Karpas-422 (cell line): Measurements from ENCODE around the gene BBIP1. TPM values are rescaled to one million over a fixed set of nuclear protein-coding genes. Genes with fewer than 3 reads are reported as not detected.

Experiments used
- DNase-seq: peaks from one replicate; pipeline ENCODE4 v3.0.0-alpha.2; 2015
- H2AFZ ChIP-seq: fragments of 200-600 bp; sonication (generic); 2 replicates; pipeline ENCODE4 v1.6.1; 2014; ENCODE audit warnings: antibody characterized with exemption, low read length, mixed read lengths
- H3K27ac ChIP-seq: fragments of 200-600 bp; sonication (generic); 2 replicates; pipeline ENCODE4 v1.5.1; 2014; ENCODE audit warnings: mild to moderate bottlenecking, low read length, moderate library complexity
- H3K27me3 ChIP-seq: fragments of 200-600 bp; sonication (generic); 2 replicates; pipeline ENCODE4 v1.6.1; 2014; ENCODE audit warnings: low read length, mixed read lengths
- H3K36me3 ChIP-seq: fragments of 200-600 bp; sonication (generic); 2 replicates; pipeline ENCODE4 v1.6.1; 2014; ENCODE audit warnings: low read length, mixed read lengths; ENCODE audit not compliant: insufficient read depth
- H3K4me1 ChIP-seq: fragments of 200-600 bp; sonication (generic); 2 replicates; pipeline ENCODE4 v1.6.1; 2014; ENCODE audit warnings: mild to moderate bottlenecking, low read length, mixed read lengths
- H3K4me2 ChIP-seq: fragments of 200-600 bp; sonication (generic); 2 replicates; pipeline ENCODE4 v1.6.1; 2014; ENCODE audit warnings: low read length, low read depth, mild to moderate bottlenecking; ENCODE audit not compliant: poor library complexity, severe bottlenecking
- H3K4me3 ChIP-seq: fragments of 200-600 bp; sonication (generic); 2 replicates; pipeline ENCODE4 v1.5.1; 2014; ENCODE audit warnings: mild to moderate bottlenecking, antibody characterized with exemption, low read length, mixed read lengths
- H3K79me2 ChIP-seq: fragments of 200-600 bp; sonication (generic); 2 replicates; pipeline ENCODE4 v1.6.1; 2014; ENCODE audit warnings: mild to moderate bottlenecking, low read length, mixed read lengths
- H3K9ac ChIP-seq: fragments of 200-600 bp; sonication (generic); 2 replicates; pipeline ENCODE4 v1.6.0; 2014; ENCODE audit warnings: low read length
- H3K9me2 ChIP-seq: fragments of 200-600 bp; sonication (generic), shearing (Covaris generic); replicated peaks from 2 replicates; pipeline ENCODE4 v1.6.0; 2014; ENCODE audit warnings: mild to moderate bottlenecking, low read length, moderate library complexity; ENCODE audit not compliant: insufficient read depth
- H3K9me3 ChIP-seq: fragments of 300-700, 200-600 bp; sonication (generic); 2 replicates; pipeline ENCODE4 v1.6.1; 2014; ENCODE audit warnings: low read length, mixed read lengths
- H4K20me1 ChIP-seq: fragments of 200-600 bp; sonication (generic); 2 replicates; pipeline ENCODE4 v1.6.1; 2014; ENCODE audit warnings: mild to moderate bottlenecking, antibody characterized with exemption, low read length, low read depth; ENCODE audit not compliant: insufficient read depth
- total RNA-seq: library from RNA; depleted of rRNA; stranded (reverse); fragments of >200 nt; shearing (Covaris generic); gene quantifications from 2 replicates; pipeline ENCODE4 v1.2.3, GENCODE V29; 2014; ENCODE audit warnings: low replicate concordance; rRNA removed

The BBIP1 gene, protein sequence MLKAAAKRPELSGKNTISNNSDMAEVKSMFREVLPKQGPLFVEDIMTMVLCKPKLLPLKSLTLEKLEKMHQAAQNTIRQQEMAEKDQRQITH
- total RNA-seq: 6.3 and 53.8 TPM in 2 replicates

DNA sequence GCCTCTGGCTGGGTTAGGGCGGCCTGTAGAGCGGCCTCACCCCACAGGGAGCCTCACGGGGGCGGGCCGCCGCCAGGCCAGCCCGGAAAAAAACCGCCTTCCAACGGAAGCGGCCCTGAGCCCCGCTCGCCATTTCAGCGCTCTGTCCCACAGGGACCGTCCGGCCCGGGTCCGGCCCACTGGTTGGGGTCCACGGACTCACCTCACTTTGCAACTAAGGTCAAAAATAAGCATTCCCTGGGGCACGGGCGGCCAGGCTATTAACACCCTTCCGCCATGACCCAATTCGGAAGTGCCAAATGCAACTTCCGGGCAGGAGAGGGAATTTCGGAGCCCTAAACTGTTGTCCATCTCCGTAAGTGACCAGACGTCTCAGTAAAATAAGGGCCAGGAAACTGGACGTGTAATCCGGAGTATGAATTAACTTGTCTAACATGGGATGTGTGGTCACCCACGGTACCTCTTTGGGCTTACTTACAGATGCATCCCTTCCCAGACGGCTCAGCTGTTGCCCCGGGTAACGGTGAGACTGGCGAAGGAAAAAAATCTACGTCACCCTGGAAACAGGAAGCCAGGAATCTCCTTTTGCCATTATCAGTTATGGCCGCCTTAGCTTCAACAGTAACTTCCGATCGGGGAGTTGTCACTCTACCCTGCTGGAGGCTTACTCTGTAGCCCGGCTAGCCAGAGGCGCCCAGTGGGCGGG, at the start of gene BBIP1:
Gene BBIP1 (minus strand): TSS at position 538 of the 706 bp plus-strand sequence. CDS start 1,023 bp downstream, outside the sequence.
- peak within 1 kb of the TSS; percentile 92 for H3K9ac ChIP-seq
- H2AFZ ChIP-seq: peak within 1 kb of the TSS; percentile 98
- no peaks in the 10 kb centered on the region for H3K9me2 ChIP-seq
- peak within 1 kb of the TSS; percentile 93 for H3K4me2 ChIP-seq
- no peak for DNase-seq
- H3K79me2 ChIP-seq: peaks cover 21% of the 10 kb centered on the region
- peak within 1 kb of the TSS; percentile 90 for H3K4me3 ChIP-seq
- H3K27me3 ChIP-seq: no peaks in the 10 kb centered on the region
- no peaks in the 10 kb centered on the region for H3K36me3 ChIP-seq
- peaks cover 25% of the 10 kb centered on the region for H4K20me1 ChIP-seq
- no peaks in the 10 kb centered on the region for H3K9me3 ChIP-seq
- H3K4me1 ChIP-seq: peaks cover 32% of the 10 kb centered on the region
- peak within 1 kb of the TSS; percentile 94 for H3K27ac ChIP-seq

DNA sequence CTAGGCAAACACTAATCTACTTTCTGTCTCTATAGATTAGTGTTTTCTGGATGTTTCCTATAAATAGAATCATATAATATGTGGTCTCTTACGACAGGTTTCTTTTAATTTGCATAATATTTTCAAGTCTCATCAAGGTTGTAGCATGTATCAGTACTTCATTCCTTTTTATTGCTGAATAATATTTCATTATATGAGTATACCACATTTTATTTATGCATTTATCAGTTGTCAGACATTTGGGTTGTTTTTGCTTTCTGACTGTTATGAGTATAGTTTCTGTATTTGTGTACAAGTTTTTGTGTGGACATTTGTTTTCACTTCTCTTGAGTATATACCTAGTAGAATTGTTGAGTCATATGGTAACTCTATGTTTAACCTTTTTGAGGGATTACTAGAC, 48.7 kb upstream of the BBIP1 start:
- H4K20me1 ChIP-seq: peaks cover 39% of the 10 kb centered on the region
- H3K9me3 ChIP-seq: no peaks in the 10 kb centered on the region
- H3K36me3 ChIP-seq: no peaks in the 10 kb centered on the region
- H2AFZ ChIP-seq: no peak overlapping the region
- DNase-seq: no peak
- no peak overlapping the region for H3K9ac ChIP-seq
- no peak overlapping the region for H3K4me3 ChIP-seq
- H3K9me2 ChIP-seq: no peaks in the 10 kb centered on the region
- H3K79me2 ChIP-seq: peaks cover 28% of the 10 kb centered on the region
- no peaks in the 10 kb centered on the region for H3K4me1 ChIP-seq
- no peak overlapping the region for H3K4me2 ChIP-seq
- no peak overlapping the region for H3K27ac ChIP-seq
- H3K27me3 ChIP-seq: no peaks in the 10 kb centered on the region

DNA sequence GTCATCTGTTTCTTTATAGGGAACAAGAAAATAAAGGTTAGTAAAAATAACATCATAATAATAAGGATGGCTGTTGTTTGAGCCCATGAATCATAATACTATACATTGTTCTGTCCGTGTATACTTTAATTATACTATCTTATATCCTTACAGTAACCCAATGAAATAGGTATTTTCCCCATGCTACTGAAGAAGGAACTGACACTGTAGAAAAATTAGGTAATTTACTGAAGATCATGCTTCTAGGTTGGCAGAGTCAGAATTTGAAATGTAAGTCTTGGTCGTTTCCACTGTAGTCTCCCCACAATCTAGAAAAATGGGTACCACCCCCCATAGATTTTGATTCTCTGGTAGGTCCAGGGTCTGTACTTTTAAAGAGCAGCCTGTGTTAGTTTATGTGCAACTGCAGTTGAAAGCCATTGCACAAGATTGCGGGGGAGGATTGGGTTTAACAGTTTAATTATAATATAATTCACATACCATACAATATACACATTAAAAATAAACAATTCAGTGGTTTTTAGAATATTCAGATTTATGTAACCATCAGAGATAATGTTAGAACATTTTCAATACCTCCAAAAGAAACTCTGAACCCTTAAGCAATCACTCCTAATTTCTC, 48.1 kb upstream of the BBIP1 start:
- H3K9me2 ChIP-seq: no peaks in the 10 kb centered on the region
- no peak overlapping the region for H3K9ac ChIP-seq
- no peaks in the 10 kb centered on the region for H3K27me3 ChIP-seq
- peaks cover 33% of the 10 kb centered on the region for H3K79me2 ChIP-seq
- no peak overlapping the region for H3K4me2 ChIP-seq
- peaks cover 40% of the 10 kb centered on the region for H4K20me1 ChIP-seq
- no peak overlapping the region for H2AFZ ChIP-seq
- H3K4me3 ChIP-seq: no peak overlapping the region
- no peak overlapping the region for H3K27ac ChIP-seq
- H3K4me1 ChIP-seq: peaks cover 3% of the 10 kb centered on the region; the same call in 1 of the 2 replicates
- H3K36me3 ChIP-seq: no peaks in the 10 kb centered on the region
- H3K9me3 ChIP-seq: no peaks in the 10 kb centered on the region
- no peak for DNase-seq

DNA sequence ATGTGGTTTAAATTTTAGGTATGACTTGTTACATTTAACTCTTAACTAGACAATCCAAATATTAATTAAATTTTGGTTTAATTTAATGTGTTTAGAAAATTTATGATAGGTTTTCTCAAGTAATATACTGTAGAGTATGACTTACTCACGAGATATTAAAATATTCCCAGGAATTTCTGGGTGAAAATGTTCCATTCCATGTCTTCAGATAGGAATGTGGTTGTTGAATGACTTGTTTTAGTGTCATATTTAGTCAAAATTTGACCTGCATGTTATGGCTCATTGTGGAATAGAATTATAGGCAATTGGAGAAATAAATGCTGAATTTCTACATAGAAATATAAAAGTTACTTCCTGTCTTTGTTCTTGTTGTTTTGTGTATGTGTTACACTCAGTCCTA, 47.2 kb upstream of the BBIP1 start:
- Histone ChIP-seq H3K9me2 (no peaks in the 10 kb centered on the region), H3K9me3 (no peaks in the 10 kb centered on the region), H3K9ac (no peak overlapping the region), H3K36me3 (no peaks in the 10 kb centered on the region), H3K4me3 (no peak overlapping the region), H3K27me3 (no peaks in the 10 kb centered on the region), H2AFZ (no peak overlapping the region), H3K4me2 (no peak overlapping the region), H3K79me2 (peaks cover 33% of the 10 kb centered on the region), H4K20me1 (peaks cover 40% of the 10 kb centered on the region), H3K27ac (no peak overlapping the region), H3K4me1 (peaks cover 5% of the 10 kb centered on the region; the same call in 1 of the 2 replicates)
- no peak for DNase-seq

DNA sequence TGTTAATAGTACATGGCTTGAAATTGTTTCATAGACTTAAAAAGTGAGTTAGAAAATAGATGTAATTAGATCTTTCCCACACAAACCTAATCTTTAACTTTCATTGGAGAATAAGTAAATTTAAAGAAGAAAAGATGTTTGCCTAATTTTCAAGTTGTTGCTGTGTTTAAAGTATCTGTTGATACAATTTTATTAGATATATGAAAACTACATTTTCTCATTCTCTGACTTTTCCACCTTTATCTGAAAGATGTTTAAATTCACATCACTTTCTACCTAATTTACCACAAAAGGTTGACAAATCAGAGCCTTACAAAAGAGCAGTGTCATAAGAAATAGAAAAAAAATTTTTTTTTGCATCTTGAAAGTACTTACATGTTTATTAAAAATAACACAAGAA, 46.2 kb upstream of the BBIP1 start:
- H3K79me2 ChIP-seq: peaks cover 34% of the 10 kb centered on the region

DNA sequence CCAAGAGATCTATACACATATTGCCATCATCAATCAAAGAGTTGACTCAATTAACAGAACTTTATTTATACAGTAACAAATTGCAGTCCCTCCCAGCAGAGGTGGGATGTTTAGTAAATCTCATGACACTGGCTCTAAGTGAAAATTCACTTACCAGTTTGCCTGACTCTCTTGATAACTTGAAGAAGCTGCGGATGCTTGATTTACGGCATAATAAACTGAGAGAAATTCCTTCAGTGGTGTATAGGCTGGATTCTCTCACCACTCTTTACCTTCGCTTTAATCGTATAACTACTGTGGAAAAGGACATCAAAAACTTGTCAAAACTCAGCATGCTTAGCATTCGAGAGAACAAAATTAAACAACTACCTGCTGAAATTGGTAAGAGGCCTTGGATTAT, 45.7 kb upstream of the BBIP1 start:
- Histone ChIP-seq H3K9me3 (no peaks in the 10 kb centered on the region), H3K9ac (no peak overlapping the region), H3K4me1 (peaks cover 11% of the 10 kb centered on the region), H3K79me2 (peaks cover 36% of the 10 kb centered on the region), H3K27ac (no peak overlapping the region), H3K36me3 (no peaks in the 10 kb centered on the region), H3K27me3 (no peaks in the 10 kb centered on the region), H3K4me2 (no peak overlapping the region), H2AFZ (no peak overlapping the region), H4K20me1 (peaks cover 41% of the 10 kb centered on the region), H3K9me2 (no peaks in the 10 kb centered on the region), H3K4me3 (no peak overlapping the region)
- DNase-seq: no peak

More for the DNA sequence above, 46.2 kb upstream of the BBIP1 start:
- no peaks in the 10 kb centered on the region for H3K9me3 ChIP-seq
- no peak overlapping the region for H3K27ac ChIP-seq
- H3K36me3 ChIP-seq: no peaks in the 10 kb centered on the region
- no peaks in the 10 kb centered on the region for H3K27me3 ChIP-seq
- H2AFZ ChIP-seq: no peak overlapping the region
- no peak overlapping the region for H3K4me3 ChIP-seq
- DNase-seq: no peak
- no peaks in the 10 kb centered on the region for H3K9me2 ChIP-seq
- peaks cover 6% of the 10 kb centered on the region for H3K4me1 ChIP-seq
- peaks cover 41% of the 10 kb centered on the region for H4K20me1 ChIP-seq
- no peak overlapping the region for H3K4me2 ChIP-seq
- no peak overlapping the region for H3K9ac ChIP-seq

DNA sequence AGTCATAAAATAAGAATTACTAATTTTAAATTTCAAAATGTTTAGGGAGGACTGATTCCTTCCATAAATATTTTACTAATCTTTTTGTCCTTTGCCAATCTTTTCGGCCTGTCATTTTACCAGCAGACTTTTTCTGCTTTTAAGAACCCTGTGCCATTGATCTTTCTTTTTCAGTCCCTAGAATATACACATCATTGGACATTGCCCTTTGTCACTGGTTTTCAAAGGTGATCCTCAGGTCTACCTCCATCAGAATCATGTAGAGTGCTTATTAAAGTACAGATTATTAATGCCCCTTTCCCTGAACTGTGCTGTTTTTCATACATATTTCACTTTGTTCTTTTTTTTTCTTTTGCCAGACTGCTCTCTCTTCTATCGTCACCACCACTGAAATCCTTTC, 44.2 kb upstream of the BBIP1 start:
- Histone ChIP-seq H3K9me3 (no peaks in the 10 kb centered on the region), H3K9me2 (no peaks in the 10 kb centered on the region), H3K79me2 (peaks cover 43% of the 10 kb centered on the region), H3K4me2 (no peak overlapping the region), H4K20me1 (peaks cover 42% of the 10 kb centered on the region), H3K27ac (no peak overlapping the region), H3K9ac (no peak overlapping the region), H3K4me1 (peaks cover 18% of the 10 kb centered on the region), H3K36me3 (no peaks in the 10 kb centered on the region), H3K4me3 (no peak overlapping the region), H2AFZ (no peak overlapping the region), H3K27me3 (no peaks in the 10 kb centered on the region)
- no peak for DNase-seq

DNA sequence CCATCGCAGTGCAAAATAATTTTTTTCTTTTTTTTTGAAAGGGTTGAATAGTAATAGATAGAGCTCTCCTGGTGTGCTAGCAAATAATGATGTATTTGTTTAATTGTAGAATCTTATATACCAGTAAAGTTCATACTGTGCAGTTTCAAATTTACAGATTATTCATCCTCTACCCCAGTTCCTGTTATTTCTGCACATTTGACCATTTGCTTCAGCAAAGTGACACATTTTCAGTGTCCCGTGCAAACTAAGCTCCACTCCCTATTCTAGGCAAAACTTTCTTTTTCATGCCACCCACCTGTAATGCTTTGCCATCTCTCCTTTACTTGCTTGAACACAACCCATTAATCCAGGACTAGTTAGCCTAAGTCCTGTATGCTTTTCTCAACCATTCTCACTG, 43.5 kb upstream of the BBIP1 start:
- Histone ChIP-seq H3K4me2 (no peak overlapping the region), H2AFZ (no peak overlapping the region), H3K9ac (no peak overlapping the region), H3K36me3 (no peaks in the 10 kb centered on the region; the same call in 1 of the 2 replicates), H3K9me3 (no peaks in the 10 kb centered on the region), H3K4me1 (peaks cover 18% of the 10 kb centered on the region), H3K4me3 (no peak overlapping the region), H3K27ac (no peak overlapping the region), H3K79me2 (peaks cover 40% of the 10 kb centered on the region), H4K20me1 (peaks cover 47% of the 10 kb centered on the region), H3K27me3 (no peaks in the 10 kb centered on the region), H3K9me2 (no peaks in the 10 kb centered on the region)
- no peak for DNase-seq
